A549 treated with AZD2906 at 1 μM for 4 hours (cell line): ENCODE measurements around the gene DPY19L2. TPM values are rescaled to one million over a fixed set of nuclear protein-coding genes. Genes with fewer than 3 reads are reported as not detected.

Source experiments
- total RNA-seq: library from RNA; stranded (reverse); fragments of 200-300 nt; extraction: Qiagen RNA extraction; gene quantifications from 5 replicates; pipeline ENCODE4 v1.2.3, GENCODE V29; 2022

Gene DPY19L2
- 1.1 to 2.2 TPM (median 1.3 TPM) in 5 replicates for total RNA-seq

GRCh38 chr12:63668028-63668799, at the start of gene DPY19L2:
TSS of gene DPY19L2 (minus strand) at chr12:63668493. CDS start at chr12:63668393, 100 bp downstream.

Other genes starting within 250 kb of the DPY19L2 start
- gene RXYLT1, start 111.4 kb upstream of the DPY19L2 start, total RNA-seq: 23.2 to 24.3 TPM (median 24.0 TPM) in 5 replicates
- gene SRGAP1, start 176.2 kb upstream of the DPY19L2 start, total RNA-seq: 9.3 to 12.2 TPM (median 9.8 TPM) in 5 replicates